MG63 (cell line): ENCODE results near the gene SETD2. TPM values are rescaled to one million over a fixed set of nuclear protein-coding genes. Genes with fewer than 3 reads are reported as not detected.
"Not testable (repeated sequence)": the region's sequence is repeated elsewhere in the genome, so short reads cannot be mapped to it uniquely, and the experiment has no call there.

ENCODE experiments used
- DNase-seq: peaks from one replicate; pipeline ENCODE4 v3.0.0-alpha.2; 2020
- H3K27me3 ChIP-seq: fragments of 250-450 bp; sonication (Bioruptor Pico); 2 replicates; pipeline ENCODE4 v1.5.1; 2020; ENCODE audit warnings: mild to moderate bottlenecking, moderate library complexity
- H3K36me3 ChIP-seq: fragments of 250-450 bp; sonication (Bioruptor Pico); 2 replicates; pipeline ENCODE4 v1.5.1; 2020; ENCODE audit warnings: mild to moderate bottlenecking, moderate library complexity
- H3K4me3 ChIP-seq: fragments of 250-450 bp; sonication (Bioruptor Pico); 2 replicates; pipeline ENCODE4 v1.5.1; 2020; ENCODE audit warnings: mild to moderate bottlenecking, moderate library complexity
- H3K9me3 ChIP-seq: fragments of 250-450 bp; sonication (Bioruptor Pico); 2 replicates; pipeline ENCODE4 v1.5.1; 2020; ENCODE audit warnings: mild to moderate bottlenecking, moderate library complexity
- total RNA-seq: library from RNA; depleted of rRNA; stranded (reverse); fragments of >200 nt; shearing (Covaris generic); gene quantifications from 2 replicates; pipeline ENCODE4 v1.2.3, GENCODE V29; 2014; ENCODE audit warnings: low replicate concordance

The SETD2 gene
- total RNA-seq, 1 experiment from 2014 or later = 8.1 TPM

DNA sequence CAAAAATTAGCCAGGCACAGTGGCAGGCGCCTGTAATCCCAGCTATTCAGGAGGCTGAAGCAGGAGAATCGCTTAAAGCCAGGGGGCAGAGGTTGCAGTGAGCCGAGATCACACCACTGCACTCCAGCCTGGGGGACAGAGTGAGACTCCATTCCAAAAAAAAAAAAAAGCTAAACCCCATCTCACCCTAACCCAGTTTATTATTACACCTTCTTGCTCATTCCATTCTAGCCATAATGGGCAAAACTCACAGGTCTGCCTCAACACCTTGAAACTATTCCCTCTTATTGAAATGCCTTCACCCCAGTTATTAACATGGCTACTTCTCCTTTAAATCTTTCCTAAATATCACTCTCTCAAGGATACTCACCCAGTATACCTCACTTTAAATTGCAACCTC is 4.1 kb downstream of the SETD2 start:
- Histone ChIP-seq H3K4me3 (no peak overlapping the region), H3K36me3 (peaks cover 6% of the 10 kb centered on the region), H3K9me3 (no peaks in the 10 kb centered on the region), H3K27me3 (no peaks in the 10 kb centered on the region)
- DNase-seq = no peak

DNA sequence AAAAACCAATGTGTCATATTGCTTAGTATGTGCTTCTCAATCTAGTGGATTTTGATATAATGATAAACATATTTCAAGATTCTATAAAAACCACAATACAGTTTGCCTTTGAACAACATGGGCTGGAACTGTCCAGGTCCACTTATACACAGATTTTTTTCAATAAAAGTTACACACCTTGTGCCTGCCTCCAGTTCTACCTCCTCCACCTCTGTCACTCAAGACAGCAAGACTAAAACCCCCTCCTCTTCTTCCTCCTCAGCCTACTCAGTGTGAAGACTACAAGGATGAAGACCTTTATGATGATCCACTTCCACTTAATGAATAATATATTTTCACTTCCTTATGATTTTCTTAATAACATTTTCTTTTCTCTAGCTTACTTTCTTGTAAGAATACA is 5.7 kb downstream of the SETD2 start:
- DNase-seq = no peak
- Histone ChIP-seq H3K36me3 (peaks cover 6% of the 10 kb centered on the region), H3K9me3 (no peaks in the 10 kb centered on the region), H3K4me3 (no peak overlapping the region), H3K27me3 (no peaks in the 10 kb centered on the region)

GRCh38 chr3:47156396-47156795 is 7.5 kb downstream of the SETD2 start:
- DNase-seq = no peak
- H3K36me3 ChIP-seq = peaks cover 4% of the 10 kb centered on the region
- H3K27me3 ChIP-seq = no peaks in the 10 kb centered on the region
- H3K9me3 ChIP-seq = no peaks in the 10 kb centered on the region
- H3K4me3 ChIP-seq = no peak overlapping the region

DNA sequence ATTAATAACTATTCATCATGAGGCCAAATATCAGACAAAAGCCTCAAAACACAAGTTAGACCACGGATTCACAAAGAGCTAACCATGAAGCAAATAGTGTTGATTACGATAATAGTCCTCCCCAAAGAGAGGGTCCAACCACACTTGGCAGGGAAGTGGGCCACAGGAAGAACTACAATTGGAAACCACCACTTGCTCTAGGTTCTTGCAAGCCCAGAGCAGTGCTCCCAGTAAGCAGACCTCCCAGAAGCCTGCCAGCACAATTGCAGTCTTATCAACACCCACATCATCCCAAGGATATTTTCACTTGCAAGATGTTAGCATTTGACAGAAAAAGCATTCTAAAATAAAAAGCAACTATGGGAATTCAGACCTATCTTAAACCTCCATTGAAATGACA is 11.3 kb downstream of the SETD2 start:
- H3K27me3 ChIP-seq = no peaks in the 10 kb centered on the region
- H3K36me3 ChIP-seq = no peaks in the 10 kb centered on the region
- DNase-seq = no peak
- H3K9me3 ChIP-seq = no peaks in the 10 kb centered on the region
- H3K4me3 ChIP-seq = no peak overlapping the region

DNA sequence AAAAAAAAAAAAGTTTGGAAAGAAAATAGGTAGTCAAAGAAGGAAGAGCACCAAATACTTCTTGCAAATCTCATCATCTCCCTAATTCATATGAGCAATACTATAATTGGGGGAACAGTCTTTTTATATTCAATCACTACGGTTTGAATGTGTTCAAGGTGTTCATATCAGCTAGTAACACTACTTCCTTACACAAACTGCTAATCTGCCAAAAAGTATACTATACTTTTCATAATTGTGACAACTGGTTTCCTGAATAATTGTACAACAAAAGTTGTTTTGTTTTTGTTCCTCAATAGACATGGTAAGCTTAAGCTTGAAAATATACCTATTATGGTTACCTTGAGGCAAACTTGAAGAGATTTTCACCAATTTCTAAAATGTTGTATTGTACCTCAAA is 12.1 kb downstream of the SETD2 start:
- H3K4me3 ChIP-seq = no peak overlapping the region
- DNase-seq = no peak
- no peaks in the 10 kb centered on the region for H3K27me3 ChIP-seq
- no peaks in the 10 kb centered on the region for H3K9me3 ChIP-seq
- no peaks in the 10 kb centered on the region for H3K36me3 ChIP-seq

DNA sequence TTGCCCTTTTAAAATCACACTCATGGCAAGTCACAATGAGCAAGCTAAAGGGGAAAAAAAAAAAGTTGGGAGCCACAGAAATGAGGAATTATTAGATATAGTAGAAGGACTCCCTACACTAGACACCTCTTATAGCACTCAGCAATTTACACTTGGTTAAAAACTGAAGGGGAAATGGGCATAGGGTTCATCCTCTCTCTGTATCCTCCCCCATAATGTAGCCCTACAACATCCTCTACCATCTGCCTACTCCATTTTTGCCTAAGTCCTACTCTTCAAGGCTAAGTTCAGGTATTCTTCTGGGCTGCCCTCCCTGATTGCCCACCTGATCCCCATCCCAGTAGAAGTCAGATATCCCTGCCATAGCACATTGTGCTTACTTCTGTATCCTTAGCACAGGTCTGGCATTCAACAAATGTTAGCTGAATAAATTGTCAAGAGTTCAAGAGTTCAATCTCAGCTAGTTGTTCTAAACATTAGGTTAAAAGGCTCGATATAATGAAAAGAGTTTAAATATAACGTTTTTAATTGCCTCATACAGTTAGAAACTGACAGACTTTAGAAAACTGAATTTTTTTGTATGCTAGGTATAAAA is 14.5 kb downstream of the SETD2 start:
- DNase-seq = no peak
- Histone ChIP-seq H3K36me3 (no peaks in the 10 kb centered on the region), H3K4me3 (no peak overlapping the region), H3K27me3 (no peaks in the 10 kb centered on the region), H3K9me3 (no peaks in the 10 kb centered on the region)

DNA sequence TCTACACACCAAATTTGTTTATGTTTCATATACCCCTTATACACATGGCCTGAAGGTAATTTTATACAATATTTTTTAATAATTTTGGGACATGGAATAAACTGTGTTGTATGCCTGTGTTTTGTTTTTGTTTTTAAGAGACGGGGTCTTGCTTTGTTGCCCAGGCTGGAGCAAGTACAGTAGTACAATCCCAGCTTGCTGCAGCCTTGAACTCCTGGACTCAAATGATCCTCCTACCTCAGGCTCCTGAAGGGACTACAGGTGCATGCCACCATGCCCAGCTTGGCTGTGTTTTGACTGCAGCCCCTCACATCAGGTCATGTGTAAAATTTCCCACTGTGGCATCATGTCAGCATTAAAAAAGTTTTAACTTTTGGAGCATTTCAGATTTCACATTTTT is 18.6 kb downstream of the SETD2 start:
- no peak overlapping the region for H3K4me3 ChIP-seq

GRCh38 chr3:47143068-47143467 is 20.8 kb downstream of the SETD2 start:
- Histone ChIP-seq H3K36me3 (no peaks in the 10 kb centered on the region), H3K4me3 (no peak overlapping the region), H3K9me3 (no peaks in the 10 kb centered on the region), H3K27me3 (no peaks in the 10 kb centered on the region)
- no peak for DNase-seq

More for the DNA sequence above, 18.6 kb downstream of the SETD2 start:
- Histone ChIP-seq H3K36me3 (no peaks in the 10 kb centered on the region), H3K27me3 (no peaks in the 10 kb centered on the region), H3K9me3 (no peaks in the 10 kb centered on the region)
- no peak for DNase-seq

GRCh38 chr3:47142536-47142935 is 21.4 kb downstream of the SETD2 start:
- H3K9me3 ChIP-seq, H3K27me3 ChIP-seq, DNase-seq: not testable (repeated sequence)

GRCh38 chr3:47140973-47141461 is 22.9 kb downstream of the SETD2 start:
- not testable (repeated sequence) for H3K9me3 ChIP-seq, H3K27me3 ChIP-seq, H3K36me3 ChIP-seq, DNase-seq, H3K4me3 ChIP-seq

More at GRCh38 chr3:47142536-47142935, 21.4 kb downstream of the SETD2 start:
- H3K36me3 ChIP-seq, H3K4me3 ChIP-seq: not testable (repeated sequence)

- H3K9me3 ChIP-seq, H3K4me3 ChIP-seq, DNase-seq, H3K27me3 ChIP-seq, H3K36me3 ChIP-seq: not testable (repeated sequence)
Measured at GRCh38 chr3:47140553-47140952, 23.4 kb downstream of the SETD2 start.

- DNase-seq = no peak
- Histone ChIP-seq H3K27me3 (no peaks in the 10 kb centered on the region), H3K36me3 (no peaks in the 10 kb centered on the region)
Measured at GRCh38 chr3:47134311-47134710, 29.6 kb downstream of the SETD2 start.

GRCh38 chr3:47133641-47134040 is 30.3 kb downstream of the SETD2 start:
- DNase-seq = no peak
- no peak overlapping the region for H3K4me3 ChIP-seq
- H3K36me3 ChIP-seq = no peaks in the 10 kb centered on the region; the same call in 1 of the 2 replicates
- no peaks in the 10 kb centered on the region for H3K9me3 ChIP-seq
- no peaks in the 10 kb centered on the region for H3K27me3 ChIP-seq

More at GRCh38 chr3:47134311-47134710, 29.6 kb downstream of the SETD2 start:
- Histone ChIP-seq H3K9me3 (no peaks in the 10 kb centered on the region), H3K4me3 (no peak overlapping the region)

DNA sequence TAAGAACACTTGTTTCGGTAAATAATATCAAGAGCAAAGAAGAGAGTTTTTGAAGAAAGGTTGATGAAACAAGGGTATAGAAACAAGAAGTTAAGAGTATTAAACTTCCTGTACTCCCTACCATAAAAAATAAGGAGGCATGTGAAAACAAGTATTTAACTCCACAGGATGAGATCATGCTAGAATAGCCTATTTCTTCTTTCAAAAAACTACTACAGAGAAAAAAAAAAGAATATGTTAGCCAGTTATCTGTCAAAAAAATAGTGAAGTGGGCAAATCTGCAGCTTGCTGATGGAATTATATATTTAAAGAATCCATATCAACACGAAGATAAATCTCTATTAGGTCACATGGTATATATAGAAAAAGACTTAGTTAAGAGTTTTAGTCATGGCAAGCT is 33.4 kb downstream of the SETD2 start:
- no peaks in the 10 kb centered on the region; the same call in none of the 2 replicates for H3K36me3 ChIP-seq
- H3K4me3 ChIP-seq = no peak overlapping the region
- H3K27me3 ChIP-seq = no peaks in the 10 kb centered on the region
- DNase-seq = no peak
- H3K9me3 ChIP-seq = no peaks in the 10 kb centered on the region

DNA sequence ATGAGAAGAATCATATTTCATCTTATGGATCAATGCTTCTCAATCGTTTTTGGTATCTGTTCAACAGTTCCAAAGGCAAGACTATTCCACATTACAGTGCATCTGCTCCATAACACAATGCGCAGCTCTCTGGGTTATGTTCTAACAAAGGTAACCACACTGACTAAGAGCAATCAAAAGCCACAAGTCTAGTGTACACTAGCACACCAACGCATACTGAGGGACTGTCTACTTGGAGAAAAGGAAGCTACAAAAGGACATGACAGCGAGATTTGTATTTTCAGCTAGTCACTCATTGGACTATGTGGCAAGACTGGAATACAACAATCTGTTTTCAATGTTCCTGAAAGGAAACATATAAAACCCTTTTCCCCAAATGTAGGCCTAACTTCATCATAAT is 35.8 kb downstream of the SETD2 start:
- Histone ChIP-seq H3K36me3 (peaks cover 17% of the 10 kb centered on the region), H3K9me3 (no peaks in the 10 kb centered on the region), H3K27me3 (no peaks in the 10 kb centered on the region), H3K4me3 (no peak overlapping the region)
- no peak for DNase-seq

DNA sequence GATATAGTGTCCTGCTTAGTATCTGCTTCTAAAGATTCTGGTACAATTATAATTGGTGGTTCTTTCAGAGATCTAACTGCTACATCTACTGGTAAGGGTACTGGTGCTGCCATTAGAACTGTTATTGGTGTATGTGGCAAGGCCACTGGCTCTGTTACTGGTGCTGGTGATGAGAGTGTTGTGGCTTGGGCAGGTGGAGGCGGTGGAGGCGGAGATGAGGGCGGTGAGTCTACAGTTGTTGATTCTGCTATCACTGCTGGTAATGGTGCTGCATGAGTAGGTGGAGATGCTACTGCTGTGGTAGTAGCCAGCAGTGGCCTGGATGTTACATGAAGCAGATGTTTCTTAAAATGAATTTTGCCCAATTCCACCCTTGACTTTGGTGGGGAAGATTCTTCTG is 40.1 kb downstream of the SETD2 start:
- Histone ChIP-seq H3K27me3 (no peaks in the 10 kb centered on the region), H3K36me3 (peaks cover 45% of the 10 kb centered on the region), H3K4me3 (no peak overlapping the region), H3K9me3 (no peaks in the 10 kb centered on the region)
- no peak for DNase-seq

DNA sequence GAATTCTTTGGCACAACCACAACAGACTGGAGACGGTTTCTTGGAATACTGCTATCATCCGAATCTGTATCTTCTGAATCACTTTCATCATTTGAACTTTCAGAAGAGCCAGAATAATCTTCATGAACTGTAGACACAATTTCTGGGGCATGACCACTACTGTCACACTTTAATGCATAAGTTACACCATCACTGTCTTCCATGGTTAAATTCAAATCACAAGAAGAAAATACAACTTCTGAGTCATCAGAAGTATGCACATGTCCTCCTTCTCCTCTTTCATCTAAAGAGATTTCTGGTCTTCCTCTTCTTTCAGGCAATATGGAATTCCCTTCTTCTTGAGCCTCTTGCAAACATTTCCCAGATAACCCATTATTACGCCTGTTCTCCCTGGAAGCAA is 42.5 kb downstream of the SETD2 start:
- H3K9me3 ChIP-seq = no peaks in the 10 kb centered on the region
- no peaks in the 10 kb centered on the region for H3K27me3 ChIP-seq
- H3K36me3 ChIP-seq = peaks cover 54% of the 10 kb centered on the region
- H3K4me3 ChIP-seq = no peak overlapping the region
- DNase-seq = no peak

DNA sequence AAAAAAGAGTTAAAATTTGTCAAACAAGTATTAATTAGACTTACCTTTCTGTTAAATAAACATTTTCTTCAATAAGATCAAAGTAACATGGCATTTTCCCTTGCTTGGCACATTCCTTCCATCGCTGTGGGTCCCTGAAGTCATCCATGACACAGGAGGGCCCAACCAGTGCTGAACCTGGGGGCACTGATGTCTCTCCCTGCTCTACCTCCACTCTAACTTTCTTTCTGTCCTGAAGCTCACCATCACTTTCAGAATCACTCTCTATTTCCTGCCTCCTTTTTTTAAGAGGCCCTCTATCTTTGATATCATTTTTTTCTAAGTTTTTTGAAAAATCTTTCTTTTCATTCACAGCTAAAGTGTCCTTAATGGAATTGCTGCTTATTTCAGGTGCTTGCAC is 43.8 kb downstream of the SETD2 start:
- H3K36me3 ChIP-seq = peaks cover 61% of the 10 kb centered on the region
- H3K27me3 ChIP-seq = no peaks in the 10 kb centered on the region
- DNase-seq = no peak
- H3K9me3 ChIP-seq = no peaks in the 10 kb centered on the region
- no peak overlapping the region for H3K4me3 ChIP-seq

GRCh38 chr3:47119387-47119786 is 44.5 kb downstream of the SETD2 start:
- not testable (repeated sequence) for H3K27me3 ChIP-seq, H3K4me3 ChIP-seq, H3K9me3 ChIP-seq, DNase-seq
- H3K36me3 ChIP-seq = peaks cover 62% of the 10 kb centered on the region
